HL-60 (cell line): ENCODE results near the gene SLC35F3.

ENCODE experiments used
- DNase-seq, 2 experiments: peaks; one replicate each; pipeline ENCODE4 v3.0.0-alpha.2; 2010 to 2020; ENCODE audit warnings: low read depth in 1 of 2, low spot score in 1 of 2
- H3K27ac ChIP-seq: fragments of 250-450 bp; sonication (Bioruptor Pico); replicated peaks from 2 replicates; pipeline ENCODE4 v1.5.1; 2020; ENCODE audit warnings: mild to moderate bottlenecking, moderate library complexity
- H3K27me3 ChIP-seq: fragments of 250-450 bp; sonication (Bioruptor Pico); 2 replicates; pipeline ENCODE4 v1.5.1; 2021; ENCODE audit warnings: mild to moderate bottlenecking, moderate library complexity; ENCODE audit not compliant: insufficient read depth, poor library complexity, severe bottlenecking
- H3K4me3 ChIP-seq: replicated peaks from 2 replicates; pipeline ENCODE4 v1.5.1; 2011; ENCODE audit warnings: mild to moderate bottlenecking, control low read depth, low read length; ENCODE audit not compliant: insufficient read depth
- GABPA ChIP-seq: IDR thresholded peaks from 2 replicates; pipeline ENCODE4 v1.6.1; 2012; ENCODE audit warnings: low read depth
- POLR2AphosphoS5 ChIP-seq: IDR thresholded peaks from 2 replicates; pipeline ENCODE4 v1.6.1; 2012; ENCODE audit warnings: low read depth
- REST ChIP-seq: IDR thresholded peaks from 2 replicates; pipeline ENCODE4 v1.6.1; 2012; ENCODE audit warnings: low read depth; ENCODE audit not compliant: insufficient replicate concordance
- SPI1 ChIP-seq: IDR thresholded peaks from 2 replicates; pipeline ENCODE4 v1.6.1; 2012; ENCODE audit warnings: low read depth, mild to moderate bottlenecking, borderline replicate concordance
- TF ChIP-seq, protein P1 (sequence below): IDR thresholded peaks from one replicate; pipeline ENCODE4 v1.5.1; 2011; ENCODE audit warnings: low read length, control low read depth, inconsistent platforms; ENCODE audit not compliant: insufficient read depth

The SLC35F3 gene

GRCh38 chr1:234144901-234145300 lies 240.4 kb downstream of the SLC35F3 start:
- Histone ChIP-seq H3K27ac (no peak overlapping the region), H3K4me3 (no peak overlapping the region), H3K27me3 (peaks cover 11% of the 10 kb centered on the region)
- TF ChIP-seq REST (no peak), SPI1 (no peak), GABPA (no peak), POLR2AphosphoS5 (no peak)
- TF ChIP-seq, protein P1, sequence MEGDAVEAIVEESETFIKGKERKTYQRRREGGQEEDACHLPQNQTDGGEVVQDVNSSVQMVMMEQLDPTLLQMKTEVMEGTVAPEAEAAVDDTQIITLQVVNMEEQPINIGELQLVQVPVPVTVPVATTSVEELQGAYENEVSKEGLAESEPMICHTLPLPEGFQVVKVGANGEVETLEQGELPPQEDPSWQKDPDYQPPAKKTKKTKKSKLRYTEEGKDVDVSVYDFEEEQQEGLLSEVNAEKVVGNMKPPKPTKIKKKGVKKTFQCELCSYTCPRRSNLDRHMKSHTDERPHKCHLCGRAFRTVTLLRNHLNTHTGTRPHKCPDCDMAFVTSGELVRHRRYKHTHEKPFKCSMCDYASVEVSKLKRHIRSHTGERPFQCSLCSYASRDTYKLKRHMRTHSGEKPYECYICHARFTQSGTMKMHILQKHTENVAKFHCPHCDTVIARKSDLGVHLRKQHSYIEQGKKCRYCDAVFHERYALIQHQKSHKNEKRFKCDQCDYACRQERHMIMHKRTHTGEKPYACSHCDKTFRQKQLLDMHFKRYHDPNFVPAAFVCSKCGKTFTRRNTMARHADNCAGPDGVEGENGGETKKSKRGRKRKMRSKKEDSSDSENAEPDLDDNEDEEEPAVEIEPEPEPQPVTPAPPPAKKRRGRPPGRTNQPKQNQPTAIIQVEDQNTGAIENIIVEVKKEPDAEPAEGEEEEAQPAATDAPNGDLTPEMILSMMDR, result no peak
- no peak for DNase-seq

- Histone ChIP-seq H3K4me3 (no peak overlapping the region), H3K27ac (no peak overlapping the region), H3K27me3 (peaks cover 11% of the 10 kb centered on the region)
- no peak for DNase-seq
- TF ChIP-seq SPI1 (no peak), REST (no peak), GABPA (no peak), POLR2AphosphoS5 (no peak)
- TF ChIP-seq, protein P1, result no peak
Measured at GRCh38 chr1:234148350-234148749, 243.9 kb downstream of the SLC35F3 start.

GRCh38 chr1:234148816-234149215 lies 244.3 kb downstream of the SLC35F3 start:
- no peak overlapping the region for H3K27ac ChIP-seq
- peaks cover 10% of the 10 kb centered on the region for H3K27me3 ChIP-seq
- TF ChIP-seq REST (no peak), SPI1 (no peak), GABPA (no peak), POLR2AphosphoS5 (no peak)
- TF ChIP-seq, protein P1, result no peak
- DNase-seq, result no peak
- no peak overlapping the region for H3K4me3 ChIP-seq
